GM13977 (cell line): Measurements from ENCODE around the gene PLS1.
A peak's percentile ranks its signal among the peaks of the same experiment; 100 is the strongest.
"Not testable (repeated sequence)": the region's sequence is repeated elsewhere in the genome, so short reads cannot be mapped to it uniquely, and the experiment has no call there.

Experiments
- DNase-seq: peaks from one replicate; pipeline ENCODE4 v3.0.0; 2012; ENCODE audit warnings: low spot score
- CTCF ChIP-seq: IDR thresholded peaks from 2 replicates; pipeline ENCODE4 v1.5.1; 2012; ENCODE audit warnings: mild to moderate bottlenecking, control low read depth; ENCODE audit not compliant: insufficient read depth; ENCODE audit errors: extremely low read depth, missing control alignments
- in situ Hi-C: fragments of 300-500 bp; cut with MboI; formaldehyde crosslinking; loops from one replicate; pipeline ENCODE4 v1.12.0; 2022; ENCODE audit warnings: low sequenced_read_pairs, low pct_unique_long_range_greater_than_20kb, mixed read lengths, inconsistent platforms; ENCODE audit not compliant: unreplicated experiment

PLS1 gene

DNA sequence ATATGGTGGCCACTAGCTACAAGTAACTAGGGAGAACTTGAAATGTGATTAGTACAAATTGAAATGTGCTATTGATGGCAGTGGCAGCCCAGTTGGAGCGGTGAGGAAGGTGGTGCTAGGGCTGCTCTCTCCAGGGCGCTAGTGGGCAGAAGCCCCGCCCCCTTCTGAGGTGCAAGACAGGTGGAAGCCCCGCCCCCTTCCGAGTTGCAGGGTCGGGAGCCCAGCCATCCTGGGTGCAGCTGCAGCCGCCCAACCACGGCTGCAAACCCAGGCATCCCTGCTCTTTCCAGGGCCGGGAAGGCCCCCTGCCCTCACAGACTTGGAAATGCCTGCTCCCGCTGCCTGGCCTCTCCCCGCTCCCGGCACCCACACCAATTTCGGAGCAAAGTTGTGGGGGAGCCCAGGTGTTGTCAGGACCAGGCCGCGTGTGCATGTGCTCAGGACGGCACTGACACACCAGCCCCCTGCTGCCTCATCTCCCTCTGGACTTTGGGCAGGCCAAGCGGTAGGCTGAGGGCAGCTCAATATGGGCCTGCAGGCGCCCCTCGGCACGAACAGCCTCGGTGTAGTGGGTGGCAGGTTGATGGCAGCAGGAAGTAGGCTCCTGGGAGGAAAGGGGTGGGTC is 27.7 kb upstream of the PLS1 start:
- TF ChIP-seq CTCF, result no peak
- in situ Hi-C loops, result no loop called here
- no peak for DNase-seq

DNA sequence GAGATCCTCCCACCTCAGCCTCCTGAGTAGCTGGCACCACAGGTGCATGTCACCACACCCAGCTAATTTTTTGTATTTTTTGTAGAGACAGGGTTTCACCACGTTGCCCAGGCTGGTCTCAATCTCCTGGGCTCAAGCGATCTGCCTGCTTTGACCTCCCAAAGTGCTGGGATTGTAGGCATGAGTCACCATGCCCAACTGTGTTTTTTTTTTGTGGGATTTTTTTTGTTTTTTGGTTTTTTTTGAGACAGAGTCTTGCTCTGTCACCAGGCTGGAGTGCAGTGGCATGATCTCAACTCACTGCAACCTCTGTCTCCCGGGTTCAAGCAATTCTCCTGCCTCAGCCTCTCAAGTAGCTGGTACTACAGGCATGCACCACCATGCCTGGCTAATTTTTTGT is 26.8 kb upstream of the PLS1 start:
- in situ Hi-C loops, DNase-seq: not testable (repeated sequence)

- DNase-seq, in situ Hi-C loops: not testable (repeated sequence)
These were observed 22.0 kb upstream of the PLS1 start for GRCh38 chr3:142574223-142574622.

GRCh38 chr3:142574665-142575064 is 21.5 kb upstream of the PLS1 start:
- TF ChIP-seq CTCF, result no peak
- no peak for DNase-seq
- in situ Hi-C loops, result loop anchor here (25.0 kb wide), 1 partner anchor 413 kb away; no protein-coding TSS in a partner anchor

- in situ Hi-C loops, result loop anchor here (25.0 kb wide), 1 partner anchor 411 kb away; no protein-coding TSS in a partner anchor
- no peak for TF ChIP-seq CTCF
- DNase-seq, result no peak
These were observed 19.4 kb upstream of the PLS1 start for GRCh38 chr3:142576792-142577191.

DNA sequence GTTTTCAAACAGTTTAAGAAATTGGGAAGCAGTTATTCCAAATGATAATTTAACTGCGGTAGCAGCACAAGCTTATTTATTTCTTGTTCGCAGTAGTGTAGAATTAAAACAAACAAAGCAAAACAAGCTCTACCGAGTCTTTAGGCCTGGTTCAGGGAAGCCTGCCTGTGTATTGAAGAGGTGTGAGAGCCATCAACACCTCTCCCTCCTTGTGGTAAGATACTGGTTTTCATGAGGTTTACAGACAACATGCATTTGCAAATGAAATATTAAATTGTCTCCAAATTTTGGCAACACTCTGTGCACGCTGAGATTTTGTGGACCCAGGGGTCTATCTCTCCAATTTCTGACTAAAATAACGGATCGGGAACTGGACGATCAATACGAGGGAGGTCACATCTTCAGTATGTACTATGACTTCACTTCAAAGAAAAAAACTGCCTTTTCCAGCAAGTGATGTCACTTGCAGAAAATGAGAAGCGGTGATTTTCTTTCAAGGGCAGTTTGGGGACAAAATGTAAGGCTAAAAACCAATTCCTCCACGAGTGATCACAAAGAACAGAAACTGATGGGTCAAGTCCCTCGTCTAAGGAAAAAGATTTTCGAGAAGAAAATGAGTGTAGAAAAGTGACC is 18.4 kb upstream of the PLS1 start:
- no peak for TF ChIP-seq CTCF
- in situ Hi-C loops, result loop anchor here (25.0 kb wide), 1 partner anchor 409 kb away; no protein-coding TSS in a partner anchor
- DNase-seq, result no peak

- no peak for TF ChIP-seq CTCF
- DNase-seq, result peak; percentile 91
- in situ Hi-C loops, result loop anchor here (25.0 kb wide), 1 partner anchor 409 kb away; no protein-coding TSS in a partner anchor
These were observed 17.6 kb upstream of the PLS1 start, which contains the start of gene ATR for GRCh38 chr3:142578329-142579223. Gene ATR, minus strand, starts transcription at chr3:142578733. Its CDS starts 29 bp downstream, at chr3:142578704.
